Vagina (tissue), 2 donors: ENCODE results near the gene SDC3.
"Not testable (repeated sequence)": the region's sequence is repeated elsewhere in the genome, so short reads cannot be mapped to it uniquely, and the experiment has no call there.

ENCODE experiments used
- CTCF ChIP-seq, 3 experiments: fragments of 450-650 bp in 2 of 3; fragments of 200-600 bp in 1 of 3; sonication (generic) in 1 of 3; IDR thresholded peaks; one replicate each; pipeline ENCODE4 v1.5.1; 2017 to 2019; ENCODE audit warnings: antibody characterized with exemption in 3 of 3, mild to moderate bottlenecking in 2 of 3, moderate library complexity in 2 of 3
- POLR2A ChIP-seq, 2 donors: fragments of 450-650 bp; IDR thresholded peaks; one replicate each; pipeline ENCODE4 v1.6.1; 2017; ENCODE audit warnings: antibody characterized with exemption in 2 of 2, mild to moderate bottlenecking in 2 of 2, moderate library complexity in 2 of 2
- POLR2AphosphoS5 ChIP-seq, 2 donors: sonication (generic); formaldehyde crosslinking; IDR thresholded peaks; one replicate each; pipeline ENCODE4 v1.9.0; 2017; ENCODE audit warnings: antibody characterized with exemption in 2 of 2, mild to moderate bottlenecking in 2 of 2, low read depth in 1 of 2; ENCODE audit not compliant: insufficient read depth in 1 of 2

DNA sequence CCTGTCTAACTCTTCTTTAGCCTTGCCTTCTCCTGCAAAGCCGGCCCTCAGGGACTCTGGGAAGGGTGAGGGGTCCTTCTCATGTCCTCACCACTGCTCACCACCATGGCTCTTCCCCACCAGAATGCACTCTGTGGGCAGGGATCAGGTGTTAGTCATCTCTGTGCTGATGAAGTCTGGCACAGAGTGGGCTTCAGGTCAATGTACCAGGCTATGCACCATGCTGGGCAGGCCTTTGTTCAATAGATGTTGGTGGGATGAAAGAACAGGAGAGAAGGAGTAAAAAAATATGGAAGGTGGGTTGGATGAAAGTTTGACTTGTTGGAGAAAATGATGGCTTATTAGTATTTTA, 40.9 kb upstream of the SDC3 start:
- TF ChIP-seq CTCF (IDR thresholded peaks at IDR 0.05); POLR2AphosphoS5 (IDR thresholded peaks at IDR 0.05; ENCODE audit: insufficient read depth in 1 of 2, low read depth in 1 of 2); POLR2A (IDR thresholded peaks at IDR 0.05): not testable (repeated sequence)
